Measurements from ENCODE around the gene MAD1L1. TPM values are rescaled to one million over a fixed set of nuclear protein-coding genes. Genes with fewer than 3 reads are reported as not detected.
"Not testable (repeated sequence)": the region's sequence is repeated elsewhere in the genome, so short reads cannot be mapped to it uniquely, and the experiment has no call there.

Gene MAD1L1
- polyA plus RNA-seq, 3 donors from 2014 or later: 85.0 to 166 (median 97.0) TPM

GRCh38 chr7:2163600-2164555 lies 68.9 kb downstream of the MAD1L1 start:
- Mint-ChIP-seq H3K4me3 (no peak overlapping the region), H3K27me3 (ENCODE audit: low read depth in 3 of 3) (no peaks in the 10 kb centered on the region), H3K9me3 (no peaks in the 10 kb centered on the region), H3K27ac (no peak overlapping the region), H3K4me1 (peaks cover 0 to 5% of the 10 kb centered on the region in 2 donors), H3K36me3 (peaks cover 0 to 17% (median 3%) of the 10 kb centered on the region in 3 donors)
- no peak for DNase-seq

GRCh38 chr7:2162959-2163358 lies 69.8 kb downstream of the MAD1L1 start:
- Mint-ChIP-seq H3K27ac (peak overlapping the region in 1 of 6 donors; percentile 45), H3K36me3 (peaks cover 0 to 13% (median 3%) of the 10 kb centered on the region in 3 donors), H3K27me3 (ENCODE audit: low read depth in 3 of 3) (no peaks in the 10 kb centered on the region), H3K4me1 (peaks cover 0 to 5% of the 10 kb centered on the region in 2 donors), H3K9me3 (no peaks in the 10 kb centered on the region), H3K4me3 (no peak overlapping the region)
- DNase-seq: no peak

- not testable (repeated sequence) for H3K4me3 Mint-ChIP-seq; H3K27me3 Mint-ChIP-seq (ENCODE audit: low read depth in 3 of 3); H3K9me3 Mint-ChIP-seq; H3K4me1 Mint-ChIP-seq; DNase-seq
- H3K27ac Mint-ChIP-seq: peak overlapping the region in 1 of 6 donors; percentile 45
- peaks cover 0 to 13% (median 3%) of the 10 kb centered on the region in 3 donors for H3K36me3 Mint-ChIP-seq
Observed at GRCh38 chr7:2162004-2162902, 70.5 kb downstream of the MAD1L1 start.

GRCh38 chr7:2159176-2159520 lies 73.6 kb downstream of the MAD1L1 start:
- Mint-ChIP-seq H3K4me1 (peaks cover 0 to 5% of the 10 kb centered on the region in 2 donors), H3K27ac (no peak overlapping the region), H3K4me3 (no peak overlapping the region), H3K9me3 (no peaks in the 10 kb centered on the region), H3K36me3 (peaks cover 0 to 11% (median 0%) of the 10 kb centered on the region in 3 donors), H3K27me3 (ENCODE audit: low read depth in 3 of 3) (peaks cover 0 to 3% (median 1%) of the 10 kb centered on the region in 3 donors)
- no peak for DNase-seq

GRCh38 chr7:2158331-2159175 lies 74.2 kb downstream of the MAD1L1 start:
- Mint-ChIP-seq H3K9me3 (no peaks in the 10 kb centered on the region), H3K4me1 (peaks cover 0 to 5% of the 10 kb centered on the region in 2 donors), H3K27me3 (ENCODE audit: low read depth in 3 of 3) (peaks cover 0 to 3% (median 1%) of the 10 kb centered on the region in 3 donors), H3K36me3 (peaks cover 0 to 12% (median 1%) of the 10 kb centered on the region in 3 donors), H3K4me3 (no peak overlapping the region), H3K27ac (no peak overlapping the region)
- no peak for DNase-seq

- no peak for DNase-seq
- H3K27me3 Mint-ChIP-seq (ENCODE audit: low read depth in 3 of 3): peaks cover 0 to 3% (median 1%) of the 10 kb centered on the region in 3 donors
- no peaks in the 10 kb centered on the region for H3K9me3 Mint-ChIP-seq
- H3K4me3 Mint-ChIP-seq: no peak overlapping the region
- peak overlapping the region in 1 of 6 donors; percentile 40 for H3K27ac Mint-ChIP-seq
- peaks cover 0 to 1% of the 10 kb centered on the region in 2 donors for H3K4me1 Mint-ChIP-seq
- H3K36me3 Mint-ChIP-seq: peaks cover 0 to 16% (median 6%) of the 10 kb centered on the region in 3 donors
Observed at GRCh38 chr7:2157473-2158279, 75.1 kb downstream of the MAD1L1 start.

GRCh38 chr7:2156756-2157472 lies 75.8 kb downstream of the MAD1L1 start:
- H3K27me3 Mint-ChIP-seq (ENCODE audit: low read depth in 3 of 3): peaks cover 0 to 3% (median 1%) of the 10 kb centered on the region in 3 donors
- H3K27ac Mint-ChIP-seq: no peak overlapping the region
- DNase-seq: no peak
- peaks cover 0 to 16% (median 6%) of the 10 kb centered on the region in 3 donors for H3K36me3 Mint-ChIP-seq
- no peaks in the 10 kb centered on the region for H3K9me3 Mint-ChIP-seq
- no peak overlapping the region for H3K4me3 Mint-ChIP-seq
- no peaks in the 10 kb centered on the region for H3K4me1 Mint-ChIP-seq

- Mint-ChIP-seq H3K4me3 (no peak overlapping the region), H3K27me3 (ENCODE audit: low read depth in 3 of 3) (peaks cover 0 to 3% (median 1%) of the 10 kb centered on the region in 3 donors), H3K9me3 (no peaks in the 10 kb centered on the region), H3K27ac (peak overlapping the region in 1 of 6 donors; percentile 20), H3K36me3 (peaks cover 0 to 16% (median 6%) of the 10 kb centered on the region in 3 donors), H3K4me1 (no peaks in the 10 kb centered on the region)
- DNase-seq: no peak
Observed at GRCh38 chr7:2154831-2155230, 77.9 kb downstream of the MAD1L1 start.

GRCh38 chr7:2154121-2154520 lies 78.6 kb downstream of the MAD1L1 start:
- H3K4me1 Mint-ChIP-seq: no peaks in the 10 kb centered on the region
- H3K27ac Mint-ChIP-seq: no peak overlapping the region
- peaks cover 0 to 16% (median 10%) of the 10 kb centered on the region in 3 donors for H3K36me3 Mint-ChIP-seq
- H3K9me3 Mint-ChIP-seq: no peaks in the 10 kb centered on the region
- H3K27me3 Mint-ChIP-seq (ENCODE audit: low read depth in 3 of 3): peaks cover 0 to 3% (median 1%) of the 10 kb centered on the region in 3 donors
- DNase-seq: no peak
- no peak overlapping the region for H3K4me3 Mint-ChIP-seq

- peaks cover 0 to 3% (median 1%) of the 10 kb centered on the region in 3 donors for H3K27me3 Mint-ChIP-seq (ENCODE audit: low read depth in 3 of 3)
- DNase-seq: no peak
- H3K4me3 Mint-ChIP-seq: no peak overlapping the region
- no peak overlapping the region for H3K27ac Mint-ChIP-seq
- no peaks in the 10 kb centered on the region for H3K4me1 Mint-ChIP-seq
- no peaks in the 10 kb centered on the region for H3K9me3 Mint-ChIP-seq
- H3K36me3 Mint-ChIP-seq: peaks cover 0 to 16% (median 10%) of the 10 kb centered on the region in 3 donors
Observed at GRCh38 chr7:2152646-2153045, 80.1 kb downstream of the MAD1L1 start.

GRCh38 chr7:2151801-2152612 lies 80.7 kb downstream of the MAD1L1 start:
- peaks cover 0 to 3% (median 0%) of the 10 kb centered on the region in 3 donors for H3K27me3 Mint-ChIP-seq (ENCODE audit: low read depth in 3 of 3)
- no peaks in the 10 kb centered on the region for H3K4me1 Mint-ChIP-seq
- H3K4me3 Mint-ChIP-seq: no peak overlapping the region
- DNase-seq: no peak
- no peaks in the 10 kb centered on the region for H3K9me3 Mint-ChIP-seq
- H3K36me3 Mint-ChIP-seq: peaks cover 0 to 16% (median 13%) of the 10 kb centered on the region in 3 donors
- H3K27ac Mint-ChIP-seq: no peak overlapping the region
